K562 (cell line): ENCODE measurements around the gene MMP2. TPM values are rescaled to one million over a fixed set of nuclear protein-coding genes. Genes with fewer than 3 reads are reported as not detected.

Experiments
- ATAC-seq: fragments of 200-7000 bp; cut with Tn5 transposase; 3 replicates; pipeline ENCODE4 v1.9.1; 2020; ENCODE audit warnings: moderate library complexity
- BruUV-seq: library from RNA; stranded (reverse); fragments of 400-500 nt; replicated peaks from 2 replicates; lab custom pipeline; 2021; lab: Mats Ljungman, UMichigan
- CTCF ChIA-PET: fragments of 300-600 bp; formaldehyde crosslinking; extraction: SDS; loops from one replicate; lab custom pipeline; 2021; ENCODE audit warnings: low intra/inter-chr PET ratio; lab: Yijun Ruan, JAX
- POLR2A ChIA-PET: fragments of 300-600, 350-650 bp; sonication (Branson Sonifier 250); formaldehyde crosslinking; extraction: SDS; loops from one replicate; lab custom pipeline; 2021; ENCODE audit warnings: antibody characterized with exemption, inconsistent platforms; lab: Yijun Ruan, JAX
- DNase-seq, 4 experiments: peaks; one replicate each; pipeline versions ENCODE4 v3.0.0 to v3.0.0-alpha.2; 2011 to 2018; ENCODE audit warnings: low spot score in 3 of 4, mixed read lengths in 3 of 4; ENCODE audit errors: extremely low read depth in 1 of 4
- FAIRE-seq: peaks from 2 replicates; lab custom pipeline; 2011; peaks lifted over from hg19 to GRCh38; lab: Jason Lieb, UNC
- H2AFZ ChIP-seq: 2 replicates; pipeline ENCODE4 v1.6.0; 2011; ENCODE audit warnings: low read depth, low read length, control low read depth, inconsistent platforms
- H3K27ac ChIP-seq: fragments of 200-600 bp; 3 replicates; pipeline ENCODE4 v1.8.0; 2011; ENCODE audit warnings: low read depth, mild to moderate bottlenecking, control low read depth, inconsistent platforms, low read length, moderate library complexity, mixed read lengths; ENCODE audit errors: extremely low read depth
- H3K27me3 ChIP-seq, 2 experiments: fragments of 300-600 bp in 1 of 2; 2 replicates in 1 of 2; 3 replicates in 1 of 2; pipeline versions ENCODE4 v1.6.0 to v1.8.0; 2011; ENCODE audit warnings: inconsistent platforms in 2 of 2, low read length in 2 of 2, mild to moderate bottlenecking in 1 of 2, mixed read lengths in 1 of 2, moderate library complexity in 1 of 2; ENCODE audit not compliant: control insufficient read depth in 2 of 2, insufficient read depth in 2 of 2
- H3K36me3 ChIP-seq: fragments of 300-600 bp; 3 replicates; pipeline ENCODE4 v1.8.0; 2011; ENCODE audit warnings: mild to moderate bottlenecking, low read length, inconsistent platforms; ENCODE audit not compliant: control insufficient read depth, insufficient read depth
- H3K4me1 ChIP-seq, 2 experiments: fragments of 200-600 bp in 1 of 2; replicated peaks in 1 of 2; 2 replicates in 1 of 2; 3 replicates in 1 of 2; pipeline versions ENCODE4 v1.5.1 to v1.8.0; 2011; ENCODE audit warnings: inconsistent platforms in 2 of 2, low read length in 2 of 2, mild to moderate bottlenecking in 1 of 2, mixed read lengths in 1 of 2, moderate library complexity in 1 of 2; ENCODE audit not compliant: control insufficient read depth in 2 of 2, insufficient read depth in 2 of 2
- H3K4me2 ChIP-seq: 2 replicates; pipeline ENCODE4 v1.6.1; 2011; ENCODE audit warnings: low read length, control low read depth, inconsistent platforms, mixed read lengths; ENCODE audit not compliant: insufficient read depth
- H3K4me3 ChIP-seq: fragments of 200-600 bp; sonication (generic), shearing (Covaris generic); 2 replicates; pipeline ENCODE4 v1.5.1; 2016; ENCODE audit warnings: control low read depth, inconsistent platforms
- H3K79me2 ChIP-seq: fragments of 200-600 bp; 3 replicates; pipeline ENCODE4 v1.8.0; 2011; ENCODE audit warnings: low read length, inconsistent platforms; ENCODE audit not compliant: control insufficient read depth, insufficient read depth
- H3K9ac ChIP-seq, 2 experiments: 2 replicates each; pipeline versions ENCODE4 v1.6.0 to v1.6.1; 2011; ENCODE audit warnings: low read depth in 2 of 2, low read length in 2 of 2, control low read depth in 1 of 2, inconsistent platforms in 1 of 2, mild to moderate bottlenecking in 1 of 2, mixed read lengths in 1 of 2; ENCODE audit not compliant: insufficient read depth in 1 of 2
- H3K9me1 ChIP-seq: one replicate; pipeline ENCODE4 v1.6.0; 2011; ENCODE audit warnings: inconsistent platforms, mild to moderate bottlenecking, low read length, moderate library complexity; ENCODE audit not compliant: control insufficient read depth, insufficient read depth
- H3K9me3 ChIP-seq: replicated peaks from 2 replicates; pipeline ENCODE4 v1.5.1; 2011; ENCODE audit warnings: low read depth, low read length, inconsistent platforms; ENCODE audit not compliant: control insufficient read depth, insufficient read depth
- H4K20me1 ChIP-seq: replicated peaks from 2 replicates; pipeline ENCODE4 v1.6.1; 2011; ENCODE audit warnings: low read length, inconsistent platforms, mixed read lengths; ENCODE audit not compliant: control insufficient read depth, insufficient read depth
- CEBPB ChIP-seq: fragments of 450-650 bp; IDR thresholded peaks from 2 replicates; pipeline ENCODE4 v1.6.1; 2016; ENCODE audit warnings: missing genetic modification characterization, missing compliant biosample characterization
- EGR1 ChIP-seq: fragments of 450-650 bp; conservative IDR thresholded peaks from 2 replicates; pipeline ENCODE4 v1.6.1; 2017; ENCODE audit warnings: mild to moderate bottlenecking
- HDGF ChIP-seq: fragments of 450-650 bp; IDR thresholded peaks from 2 replicates; pipeline ENCODE4 v1.6.1; 2016
- HNRNPLL ChIP-seq: fragments of 200-400 bp; formaldehyde crosslinking; IDR thresholded peaks from 2 replicates; pipeline ENCODE4 v1.6.1; 2017; ENCODE audit warnings: low read length, low read depth, mild to moderate bottlenecking; ENCODE audit not compliant: poor library complexity, severe bottlenecking
- IFI16 ChIP-seq: fragments of 250-450 bp; sonication (Bioruptor Pico); IDR thresholded peaks from 2 replicates; pipeline ENCODE4 v2.1.2; 2022; ENCODE audit warnings: mild to moderate bottlenecking, inconsistent platforms
- LCOR ChIP-seq: sonication (generic); formaldehyde crosslinking; IDR thresholded peaks from 2 replicates; pipeline ENCODE4 v1.8.0; 2022; ENCODE audit warnings: mild to moderate bottlenecking, missing genetic modification reagents
- MCM5 ChIP-seq: fragments of 450-650 bp; IDR thresholded peaks from 2 replicates; pipeline ENCODE4 v1.6.1; 2016; ENCODE audit warnings: low read depth
- PHTF2 ChIP-seq: fragments of 250-450 bp; sonication (Bioruptor Pico); IDR thresholded peaks from 2 replicates; pipeline ENCODE4 v1.5.0; 2021; ENCODE audit warnings: mild to moderate bottlenecking
- RAD51 ChIP-seq: fragments of 450-650 bp; IDR thresholded peaks from 2 replicates; pipeline ENCODE4 v1.7.1; 2016; ENCODE audit warnings: low read depth, mild to moderate bottlenecking, borderline replicate concordance
- TAF9B ChIP-seq: fragments of 450-650 bp; IDR thresholded peaks from 2 replicates; pipeline ENCODE4 v1.6.1; 2018; ENCODE audit warnings: mild to moderate bottlenecking; ENCODE audit not compliant: partially characterized antibody
- U2AF1 ChIP-seq: fragments of 200-400 bp; formaldehyde crosslinking; optimal IDR thresholded peaks from 2 replicates; pipeline ENCODE3; 2017; ENCODE audit warnings: mild to moderate bottlenecking, low read depth, low read length, moderate library complexity
- ZNF133 ChIP-seq: fragments of 250-450 bp; sonication (Bioruptor Pico); IDR thresholded peaks from 2 replicates; pipeline ENCODE4 v1.4.0; 2020; ENCODE audit warnings: mild to moderate bottlenecking
- ZNF445 ChIP-seq: fragments of 250-450 bp; sonication (Bioruptor Pico); IDR thresholded peaks from 2 replicates; pipeline ENCODE4 v1.4.0; 2020; ENCODE audit warnings: low read depth, mild to moderate bottlenecking, moderate library complexity
- ZNF583 ChIP-seq: fragments of 250-450 bp; sonication (Bioruptor Pico); IDR thresholded peaks from 2 replicates; pipeline ENCODE4 v1.4.0; 2020
- ZNF584 ChIP-seq: fragments of 200-800 bp; sonication (Bioruptor generic); IDR thresholded peaks from 2 replicates; pipeline ENCODE4 v1.6.1; 2016; ENCODE audit warnings: low read depth, mild to moderate bottlenecking, missing genetic modification characterization, missing compliant biosample characterization
- WGBS: fragments of 100-300 bp; shearing (Covaris generic); methylation state at CpG from one replicate; pipeline ENCODE4 v1.1.6; 2016; ENCODE audit warnings: low coverage, mixed read lengths; ENCODE audit not compliant: insufficient coverage; ENCODE audit errors: missing lambda C conversion rate; 5-methylcytosine and 5-hydroxymethylcytosine counted together
- in situ Hi-C: fragments of 300-500 bp; cut with MboI; formaldehyde crosslinking; loops from 4 replicates; pipeline ENCODE4 v1.15.0; 2018; ENCODE audit warnings: inconsistent platforms, mixed read lengths
- intact Hi-C: fragments of 100-400 bp; cut with micrococcal nuclease; formaldehyde crosslinking; loops from 2 replicates; pipeline ENCODE4 v1.14.2; 2022
- polyA plus RNA-seq, 8 experiments: library from polyadenylated mRNA; depleted of rRNA in 4 of 8; stranded (reverse) in 5 of 8; unstranded in 3 of 8; fragments of >200 nt; fragmentation: Nextera tagmentation in 2 of 8; fragmentation: Illumina TruSeq in 1 of 8; extraction: Ambion mirVana in 2 of 8; extraction: Trizol in 1 of 8; gene quantifications; 2 replicates each; pipeline versions ENCODE4 v1.2.1 to v1.2.3, GENCODE V29; 2011 to 2014; ENCODE audit warnings: inconsistent platforms in 1 of 8, missing spikeins in 1 of 8
- total RNA-seq, 7 experiments: library from RNA; depleted of rRNA in 6 of 7; stranded (reverse); fragments of >200 nt in 6 of 7; fragmentation: Illumina TruSeq in 2 of 7; extraction: Trizol in 2 of 7; gene quantifications; 2 replicates each; pipeline versions ENCODE4 v1.2.1 to v1.2.3, GENCODE V29; 2011 to 2021; ENCODE audit warnings: low replicate concordance in 1 of 7
- TF ChIP-seq, protein P1 (sequence below): fragments of 250-450 bp; sonication (Bioruptor Pico); IDR thresholded peaks from 2 replicates; pipeline ENCODE4 v1.5.1; 2021; ENCODE audit warnings: mild to moderate bottlenecking
- TF ChIP-seq, protein P2 (sequence below): sonication (generic); formaldehyde crosslinking; IDR thresholded peaks from 2 replicates; pipeline ENCODE4 v1.8.1; 2022; ENCODE audit warnings: missing genetic modification reagents
- TF ChIP-seq, protein P3 (sequence below): fragments of 250-450 bp; sonication (Bioruptor Pico); IDR thresholded peaks from 2 replicates; pipeline ENCODE4 v1.8.0; 2022; ENCODE audit warnings: moderate library complexity, mild to moderate bottlenecking, inconsistent platforms
- TF ChIP-seq, protein P4 (sequence below): fragments of 450-650 bp; formaldehyde crosslinking; IDR thresholded peaks from 2 replicates; pipeline ENCODE4 v1.4.0; 2020; ENCODE audit warnings: mild to moderate bottlenecking, moderate library complexity

Gene MMP2
- total and polyA plus RNA-seq, 9 of the 15 experiments (the other 6 are each of a cell fraction or from before 2014, with no cell fraction given), result 0.05 to 0.53 TPM; not detected in 7

DNA sequence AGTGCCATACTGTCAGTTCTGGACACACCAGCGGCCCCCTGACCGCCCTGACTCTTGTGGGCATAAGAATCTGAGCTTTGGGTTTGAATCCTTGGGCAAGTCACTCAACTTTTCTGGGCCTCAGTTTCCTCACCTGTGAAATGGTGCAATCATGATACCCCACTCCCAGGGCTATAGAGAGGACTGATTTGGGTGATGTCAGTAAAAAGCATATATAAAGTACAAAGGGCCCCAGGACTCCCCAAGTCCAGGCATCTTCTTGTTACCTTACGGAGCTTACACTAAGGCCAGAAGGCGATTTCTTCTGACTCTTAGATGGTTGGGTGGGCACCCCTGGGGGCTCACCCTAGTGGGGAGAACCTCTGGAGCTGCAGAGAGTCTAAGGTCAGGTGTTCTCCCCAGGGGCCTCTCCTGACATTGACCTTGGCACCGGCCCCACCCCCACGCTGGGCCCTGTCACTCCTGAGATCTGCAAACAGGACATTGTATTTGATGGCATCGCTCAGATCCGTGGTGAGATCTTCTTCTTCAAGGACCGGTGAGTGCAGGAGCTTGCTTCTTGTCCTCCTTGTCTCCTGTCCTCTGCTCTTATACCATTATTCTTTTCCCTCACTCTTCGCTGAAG is 13.9 kb downstream of the MMP2 start:
- Histone ChIP-seq H4K20me1 (peaks cover 4% of the 10 kb centered on the region; the same call in 1 of the 2 replicates), H3K4me2 (no peak overlapping the region), H3K36me3 (no peaks in the 10 kb centered on the region), H3K27ac (no peak overlapping the region), H3K4me1 (no peaks in the 10 kb centered on the region), H3K9ac (no peak overlapping the region), H3K4me3 (no peak overlapping the region), H2AFZ (no peak overlapping the region), H3K9me3 (no peaks in the 10 kb centered on the region), H3K79me2 (no peaks in the 10 kb centered on the region), H3K27me3 (peaks cover 7 to 31% of the 10 kb centered on the region in 2 experiments; a peak in 4 of 5 replicates), H3K9me1 (no peaks in the 10 kb centered on the region)
- in situ Hi-C loops (loop anchor here (10.0 kb wide), 1 partner anchor 352 kb away; no protein-coding TSS in a partner anchor), intact Hi-C loops (loop anchor here (10.0 kb wide), 1 partner anchor 152 kb away; no protein-coding TSS in a partner anchor)
- ChIA-PET POLR2A (no interaction called here), CTCF (no interaction called here)
- FAIRE-seq, result no peak
- no TSS peak for BruUV-seq
- ATAC-seq, result no peak
- DNase-seq, result no peak
- WGBS, result 3% methylated on average over 10 of the region's 10 CpGs
- TF ChIP-seq PHTF2 (CRISPR knock-in tag), result no peak
- TF ChIP-seq HDGF, result no peak
- TF ChIP-seq IFI16 (CRISPR knock-in tag), result no peak
- TF ChIP-seq, protein P1, sequence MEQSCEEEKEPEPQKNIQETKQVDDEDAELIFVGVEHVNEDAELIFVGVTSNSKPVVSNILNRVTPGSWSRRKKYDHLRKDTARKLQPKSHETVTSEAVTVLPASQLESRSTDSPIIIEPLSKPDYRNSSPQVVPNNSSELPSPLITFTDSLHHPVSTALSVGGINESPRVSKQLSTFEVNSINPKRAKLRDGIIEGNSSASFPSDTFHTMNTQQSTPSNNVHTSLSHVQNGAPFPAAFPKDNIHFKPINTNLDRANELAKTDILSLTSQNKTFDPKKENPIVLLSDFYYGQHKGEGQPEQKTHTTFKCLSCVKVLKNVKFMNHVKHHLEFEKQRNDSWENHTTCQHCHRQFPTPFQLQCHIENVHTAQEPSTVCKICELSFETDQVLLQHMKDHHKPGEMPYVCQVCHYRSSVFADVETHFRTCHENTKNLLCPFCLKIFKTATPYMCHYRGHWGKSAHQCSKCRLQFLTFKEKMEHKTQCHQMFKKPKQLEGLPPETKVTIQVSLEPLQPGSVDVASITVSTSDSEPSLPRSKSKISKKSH, result no peak
- no peak for TF ChIP-seq MCM5
- TF ChIP-seq HNRNPLL, result no peak
- TF ChIP-seq U2AF1, result no peak
- TF ChIP-seq CEBPB (tag), result no peak
- no peak for TF ChIP-seq ZNF583 (CRISPR knock-in tag)
- TF ChIP-seq ZNF133 (CRISPR knock-in tag), result no peak
- TF ChIP-seq TAF9B, result no peak
- TF ChIP-seq, protein P2, sequence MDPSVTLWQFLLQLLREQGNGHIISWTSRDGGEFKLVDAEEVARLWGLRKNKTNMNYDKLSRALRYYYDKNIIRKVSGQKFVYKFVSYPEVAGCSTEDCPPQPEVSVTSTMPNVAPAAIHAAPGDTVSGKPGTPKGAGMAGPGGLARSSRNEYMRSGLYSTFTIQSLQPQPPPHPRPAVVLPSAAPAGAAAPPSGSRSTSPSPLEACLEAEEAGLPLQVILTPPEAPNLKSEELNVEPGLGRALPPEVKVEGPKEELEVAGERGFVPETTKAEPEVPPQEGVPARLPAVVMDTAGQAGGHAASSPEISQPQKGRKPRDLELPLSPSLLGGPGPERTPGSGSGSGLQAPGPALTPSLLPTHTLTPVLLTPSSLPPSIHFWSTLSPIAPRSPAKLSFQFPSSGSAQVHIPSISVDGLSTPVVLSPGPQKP, result no peak
- TF ChIP-seq ZNF584 (CRISPR knock-in tag), result no peak
- no peak for TF ChIP-seq RAD51
- no peak for TF ChIP-seq EGR1
- TF ChIP-seq ZNF445, result no peak
- TF ChIP-seq, protein P3, sequence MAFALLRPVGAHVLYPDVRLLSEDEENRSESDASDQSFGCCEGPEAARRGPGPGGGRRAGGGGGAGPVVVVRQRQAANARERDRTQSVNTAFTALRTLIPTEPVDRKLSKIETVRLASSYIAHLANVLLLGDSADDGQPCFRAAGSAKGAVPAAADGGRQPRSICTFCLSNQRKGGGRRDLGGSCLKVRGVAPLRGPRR, result no peak
- TF ChIP-seq LCOR (CRISPR knock-in tag), result no peak
- TF ChIP-seq, protein P4, sequence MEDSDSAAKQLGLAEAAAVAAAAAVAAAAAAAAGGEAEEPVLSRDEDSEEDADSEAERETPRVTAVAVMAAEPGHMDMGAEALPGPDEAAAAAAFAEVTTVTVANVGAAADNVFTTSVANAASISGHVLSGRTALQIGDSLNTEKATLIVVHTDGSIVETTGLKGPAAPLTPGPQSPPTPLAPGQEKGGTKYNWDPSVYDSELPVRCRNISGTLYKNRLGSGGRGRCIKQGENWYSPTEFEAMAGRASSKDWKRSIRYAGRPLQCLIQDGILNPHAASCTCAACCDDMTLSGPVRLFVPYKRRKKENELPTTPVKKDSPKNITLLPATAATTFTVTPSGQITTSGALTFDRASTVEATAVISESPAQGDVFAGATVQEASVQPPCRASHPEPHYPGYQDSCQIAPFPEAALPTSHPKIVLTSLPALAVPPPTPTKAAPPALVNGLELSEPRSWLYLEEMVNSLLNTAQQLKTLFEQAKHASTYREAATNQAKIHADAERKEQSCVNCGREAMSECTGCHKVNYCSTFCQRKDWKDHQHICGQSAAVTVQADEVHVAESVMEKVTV (CRISPR knock-in tag), result no peak
